Adipocyte (in vitro differentiated cells): ENCODE data around the gene DCLK2.

ENCODE experiments used
- DNase-seq: peaks from one replicate; pipeline ENCODE4 v3.0.0-alpha.2; 2015; ENCODE audit warnings: low read depth
- H3K27me3 ChIP-seq: replicated peaks from 2 replicates; pipeline ENCODE4 v1.7.0; 2013; ENCODE audit warnings: mild to moderate bottlenecking, low read length, moderate library complexity; ENCODE audit not compliant: control insufficient read depth, insufficient read depth
- H3K36me3 ChIP-seq: 2 replicates; pipeline ENCODE4 v1.7.0; 2013; ENCODE audit warnings: low read length, mild to moderate bottlenecking, moderate library complexity; ENCODE audit not compliant: control insufficient read depth, insufficient read depth, severe bottlenecking
- H3K4me1 ChIP-seq: 2 replicates; pipeline ENCODE4 v1.7.0; 2013; ENCODE audit warnings: mild to moderate bottlenecking, low read length, moderate library complexity; ENCODE audit not compliant: control insufficient read depth, insufficient read depth
- H3K4me3 ChIP-seq: 2 replicates; pipeline ENCODE4 v1.7.0; 2013; ENCODE audit warnings: mild to moderate bottlenecking, low read length, moderate library complexity
- H3K9ac ChIP-seq: 2 replicates; pipeline ENCODE4 v1.7.0; 2013; ENCODE audit warnings: mild to moderate bottlenecking, low read length, moderate library complexity
- H3K9me3 ChIP-seq: 2 replicates; pipeline ENCODE4 v1.7.0; 2013; ENCODE audit warnings: mild to moderate bottlenecking, low read length, moderate library complexity; ENCODE audit not compliant: control insufficient read depth

The DCLK2 gene

DNA sequence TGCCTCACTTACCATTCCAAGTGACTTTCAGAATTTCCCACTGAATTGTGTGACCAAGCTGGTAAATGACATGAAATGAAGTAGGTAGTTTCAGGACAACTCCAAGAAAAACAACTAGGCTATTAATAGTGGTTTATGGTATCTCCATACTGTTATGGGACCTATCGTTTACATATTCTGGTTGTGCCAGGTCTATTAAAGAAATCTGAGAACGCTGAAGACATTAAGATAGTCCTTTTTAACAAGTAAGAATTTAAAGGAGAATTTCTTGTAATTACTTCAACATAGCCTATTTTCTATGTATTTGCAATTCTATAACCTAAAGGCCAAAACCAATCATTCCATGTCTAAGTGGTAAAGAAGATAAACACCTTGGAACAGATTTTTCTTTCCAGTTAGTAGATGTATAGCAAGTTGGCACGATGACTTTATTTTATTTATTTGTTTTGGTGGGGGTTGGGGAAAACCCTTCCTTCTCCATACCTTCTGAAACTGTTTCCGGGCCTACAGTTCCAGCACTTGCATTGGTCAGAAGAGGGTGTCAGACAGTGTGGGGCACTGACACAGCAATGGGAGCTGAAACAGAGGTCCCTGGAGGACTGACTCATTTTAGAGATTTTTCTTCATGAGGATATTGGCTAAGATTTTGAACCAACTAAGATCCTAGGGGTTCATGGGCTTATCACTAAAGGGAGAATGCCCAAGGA lies 7.6 kb upstream of the DCLK2 start:
- no peaks in the 10 kb centered on the region for H3K27me3 ChIP-seq
- DNase-seq: no peak

GRCh38 chr4:150072471-150072870 lies 5.8 kb upstream of the DCLK2 start:
- no peaks in the 10 kb centered on the region for H3K9me3 ChIP-seq
- H3K36me3 ChIP-seq: no peaks in the 10 kb centered on the region
- no peak for DNase-seq
- no peaks in the 10 kb centered on the region for H3K27me3 ChIP-seq
- peaks cover 39% of the 10 kb centered on the region for H3K4me1 ChIP-seq
- H3K9ac ChIP-seq: peak overlapping the region; percentile 61
- no peak overlapping the region for H3K4me3 ChIP-seq

More for the DNA sequence above, 7.6 kb upstream of the DCLK2 start:
- Histone ChIP-seq H3K36me3 (no peaks in the 10 kb centered on the region), H3K9me3 (no peaks in the 10 kb centered on the region), H3K4me1 (peaks cover 39% of the 10 kb centered on the region), H3K9ac (no peak overlapping the region), H3K4me3 (no peak overlapping the region)

DNA sequence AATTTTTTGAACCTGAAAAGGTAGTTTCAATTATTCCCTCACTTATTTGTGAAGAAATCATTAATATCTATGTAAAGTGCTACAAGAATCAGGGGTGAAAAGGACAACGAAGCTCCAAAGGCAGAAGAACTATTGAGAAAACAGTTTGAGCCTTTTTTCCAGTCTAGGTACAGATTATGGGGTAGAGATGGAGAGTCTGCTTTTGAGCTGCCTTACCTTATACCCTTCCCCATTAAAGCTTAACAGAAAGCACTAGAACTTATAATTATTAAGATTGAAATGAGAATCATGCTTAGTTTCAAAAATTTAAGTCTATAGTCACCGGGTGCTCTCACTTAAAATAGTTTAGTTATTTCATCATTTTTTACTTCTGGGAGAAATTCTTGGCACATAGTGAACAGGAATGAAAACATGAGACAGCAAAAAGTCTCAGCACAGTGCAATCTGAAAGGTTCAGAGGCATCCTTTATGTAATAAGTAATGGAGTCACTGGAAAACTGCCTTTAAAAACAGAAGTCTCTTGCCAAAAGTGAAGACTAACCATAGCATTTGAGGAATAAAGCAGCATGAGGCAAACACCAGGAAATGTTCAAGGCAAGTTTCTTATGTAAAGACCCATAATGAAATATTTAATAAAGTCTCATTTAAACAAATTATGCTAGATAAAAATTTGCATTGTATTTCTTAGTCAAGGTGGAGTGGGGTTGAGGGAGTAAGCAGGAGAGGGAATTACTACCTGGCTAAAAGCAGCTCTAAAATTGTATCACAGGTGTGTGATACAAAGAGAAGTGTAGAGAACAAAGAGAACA lies 5.1 kb upstream of the DCLK2 start:
- DNase-seq: peak; percentile 94
- H3K9ac ChIP-seq: peak overlapping the region; percentile 61
- no peaks in the 10 kb centered on the region for H3K9me3 ChIP-seq
- peak overlapping the region; percentile 46 for H3K4me3 ChIP-seq
- H3K27me3 ChIP-seq: no peaks in the 10 kb centered on the region
- peaks cover 39% of the 10 kb centered on the region for H3K4me1 ChIP-seq
- H3K36me3 ChIP-seq: no peaks in the 10 kb centered on the region

DNA sequence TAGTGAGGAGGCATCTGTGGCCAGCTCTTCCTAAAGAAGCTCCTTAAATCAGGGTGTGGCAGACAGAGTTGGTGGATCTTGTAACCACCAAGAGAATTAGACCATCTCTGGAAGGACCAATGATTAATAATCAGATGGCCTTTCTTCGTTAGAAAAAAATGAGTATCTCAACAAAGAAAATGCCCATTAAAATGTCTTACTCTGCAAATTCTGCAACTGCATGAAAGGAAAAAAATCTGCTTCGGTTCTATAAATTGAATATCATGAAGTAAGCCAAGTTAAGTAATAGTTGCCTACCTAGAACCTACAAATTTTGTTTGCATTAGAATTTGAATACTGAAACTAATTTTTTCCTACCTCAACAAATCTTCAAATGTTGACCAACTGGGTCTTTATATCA lies 4.2 kb upstream of the DCLK2 start:
- H3K9ac ChIP-seq: no peak overlapping the region
- no peak overlapping the region for H3K4me3 ChIP-seq
- peaks cover 39% of the 10 kb centered on the region for H3K4me1 ChIP-seq
- H3K36me3 ChIP-seq: no peaks in the 10 kb centered on the region
- H3K27me3 ChIP-seq: no peaks in the 10 kb centered on the region
- no peak for DNase-seq
- H3K9me3 ChIP-seq: no peaks in the 10 kb centered on the region

GRCh38 chr4:150078579-150079080 lies 385 bp downstream of the DCLK2 start:
- H3K4me1 ChIP-seq: peaks cover 17% of the 10 kb centered on the region
- no peaks in the 10 kb centered on the region for H3K9me3 ChIP-seq
- peak overlapping the region; percentile 86 for H3K4me3 ChIP-seq
- H3K9ac ChIP-seq: peak overlapping the region; percentile 82
- H3K27me3 ChIP-seq: no peaks in the 10 kb centered on the region
- H3K36me3 ChIP-seq: no peaks in the 10 kb centered on the region
- peak; percentile 81 for DNase-seq

DNA sequence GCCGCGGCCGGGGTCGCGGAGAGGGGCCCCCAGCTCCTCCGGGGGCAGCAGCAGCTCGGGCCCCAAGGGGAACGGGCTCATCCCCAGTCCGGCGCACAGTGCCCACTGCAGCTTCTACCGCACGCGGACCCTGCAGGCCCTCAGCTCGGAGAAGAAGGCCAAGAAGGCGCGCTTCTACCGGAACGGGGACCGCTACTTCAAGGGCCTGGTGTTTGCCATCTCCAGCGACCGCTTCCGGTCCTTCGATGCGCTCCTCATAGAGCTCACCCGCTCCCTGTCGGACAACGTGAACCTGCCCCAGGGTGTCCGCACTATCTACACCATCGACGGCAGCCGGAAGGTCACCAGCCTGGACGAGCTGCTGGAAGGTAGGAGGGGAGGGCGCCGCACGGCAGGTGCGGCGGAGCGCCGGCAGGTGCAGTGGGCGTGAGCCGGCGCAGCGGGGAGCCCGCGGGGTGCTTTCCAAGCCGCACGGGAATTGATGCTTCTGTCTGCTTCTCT lies 886 bp downstream of the DCLK2 start:
- Histone ChIP-seq H3K4me3 (peak overlapping the region; percentile 86), H3K9me3 (no peaks in the 10 kb centered on the region), H3K27me3 (no peaks in the 10 kb centered on the region), H3K36me3 (no peaks in the 10 kb centered on the region), H3K9ac (peak overlapping the region; percentile 82), H3K4me1 (peaks cover 16% of the 10 kb centered on the region)
- DNase-seq: peak; percentile 67

GRCh38 chr4:150080337-150080736 lies 2.1 kb downstream of the DCLK2 start:
- Histone ChIP-seq H3K9me3 (no peaks in the 10 kb centered on the region), H3K27me3 (no peaks in the 10 kb centered on the region), H3K4me1 (peaks cover 16% of the 10 kb centered on the region), H3K4me3 (peak overlapping the region; percentile 86), H3K36me3 (no peaks in the 10 kb centered on the region), H3K9ac (no peak overlapping the region)
- DNase-seq: no peak

GRCh38 chr4:150080875-150081274 lies 2.6 kb downstream of the DCLK2 start:
- no peak overlapping the region for H3K9ac ChIP-seq
- no peaks in the 10 kb centered on the region for H3K27me3 ChIP-seq
- DNase-seq: no peak
- H3K9me3 ChIP-seq: no peaks in the 10 kb centered on the region
- no peak overlapping the region for H3K4me3 ChIP-seq
- peaks cover 16% of the 10 kb centered on the region for H3K4me1 ChIP-seq
- H3K36me3 ChIP-seq: no peaks in the 10 kb centered on the region

DNA sequence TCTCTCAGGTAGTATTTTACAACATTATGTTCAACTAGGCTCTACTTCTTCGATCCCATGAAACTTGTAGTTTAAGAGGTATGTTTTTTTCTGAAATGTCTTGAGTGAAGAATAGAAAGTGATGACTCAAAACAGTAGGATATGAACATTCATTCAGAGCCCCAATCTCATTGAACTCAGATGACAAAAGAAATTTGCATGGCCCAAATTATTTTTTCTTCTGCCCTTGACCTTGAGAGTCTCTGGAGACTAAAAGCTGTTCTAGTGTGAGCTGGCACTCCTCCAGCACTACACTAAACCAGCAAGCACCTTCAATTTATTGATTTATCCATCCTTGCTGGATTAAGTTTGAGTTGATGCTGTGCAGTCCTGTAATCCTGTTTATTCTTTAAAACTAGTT lies 4.0 kb downstream of the DCLK2 start:
- no peak for DNase-seq
- Histone ChIP-seq H3K9me3 (no peaks in the 10 kb centered on the region), H3K4me1 (peaks cover 16% of the 10 kb centered on the region), H3K9ac (no peak overlapping the region), H3K27me3 (no peaks in the 10 kb centered on the region), H3K4me3 (no peak overlapping the region), H3K36me3 (no peaks in the 10 kb centered on the region)

GRCh38 chr4:150087006-150087405 lies 8.8 kb downstream of the DCLK2 start:
- Histone ChIP-seq H3K4me3 (no peak overlapping the region), H3K4me1 (no peaks in the 10 kb centered on the region), H3K9me3 (no peaks in the 10 kb centered on the region), H3K9ac (no peak overlapping the region), H3K36me3 (no peaks in the 10 kb centered on the region), H3K27me3 (no peaks in the 10 kb centered on the region)
- no peak for DNase-seq

- Histone ChIP-seq H3K27me3 (no peaks in the 10 kb centered on the region), H3K9ac (no peak overlapping the region), H3K4me1 (no peaks in the 10 kb centered on the region), H3K9me3 (no peaks in the 10 kb centered on the region), H3K4me3 (no peak overlapping the region), H3K36me3 (no peaks in the 10 kb centered on the region)
- no peak for DNase-seq
These were observed 11.5 kb downstream of the DCLK2 start for GRCh38 chr4:150089732-150090131.
